ENCODE data around the gene KCNMA1.
"Not testable (repeated sequence)": the region's sequence is repeated elsewhere in the genome, so short reads cannot be mapped to it uniquely, and the experiment has no call there.

The KCNMA1 gene

GRCh38 chr10:77580482-77580881 lies 57.1 kb downstream of the KCNMA1 start:
- DNase-seq = no peak

GRCh38 chr10:77578583-77579227 lies 58.9 kb downstream of the KCNMA1 start:
- DNase-seq = no peak

DNA sequence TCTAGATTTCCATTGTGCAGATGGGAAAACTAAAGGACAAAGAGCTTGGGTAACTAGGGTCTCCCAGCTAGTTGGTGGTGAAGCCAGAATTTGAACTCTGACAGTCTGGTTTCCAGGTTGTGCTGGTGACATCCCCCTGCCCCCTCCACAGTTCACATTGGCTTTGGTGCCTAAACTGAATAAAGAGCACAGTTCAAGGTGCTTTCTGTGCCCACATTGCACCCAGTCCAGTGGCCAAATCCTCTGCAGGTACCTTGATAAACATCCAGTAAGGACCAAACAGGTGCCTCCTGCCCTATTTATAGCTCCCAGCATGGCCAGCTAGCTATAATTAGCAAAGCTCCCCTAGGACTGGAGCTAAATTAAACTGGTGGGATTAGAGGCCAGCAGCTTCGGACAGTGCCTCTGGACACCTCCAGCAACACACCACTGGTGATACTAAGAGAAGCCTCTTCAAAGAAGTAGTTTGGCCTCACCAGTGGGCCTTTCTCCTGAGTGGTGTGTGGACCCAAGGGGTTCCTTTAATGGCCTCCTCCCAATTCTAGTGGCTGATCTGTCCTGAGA lies 59.9 kb downstream of the KCNMA1 start:
- no peak for DNase-seq

DNA sequence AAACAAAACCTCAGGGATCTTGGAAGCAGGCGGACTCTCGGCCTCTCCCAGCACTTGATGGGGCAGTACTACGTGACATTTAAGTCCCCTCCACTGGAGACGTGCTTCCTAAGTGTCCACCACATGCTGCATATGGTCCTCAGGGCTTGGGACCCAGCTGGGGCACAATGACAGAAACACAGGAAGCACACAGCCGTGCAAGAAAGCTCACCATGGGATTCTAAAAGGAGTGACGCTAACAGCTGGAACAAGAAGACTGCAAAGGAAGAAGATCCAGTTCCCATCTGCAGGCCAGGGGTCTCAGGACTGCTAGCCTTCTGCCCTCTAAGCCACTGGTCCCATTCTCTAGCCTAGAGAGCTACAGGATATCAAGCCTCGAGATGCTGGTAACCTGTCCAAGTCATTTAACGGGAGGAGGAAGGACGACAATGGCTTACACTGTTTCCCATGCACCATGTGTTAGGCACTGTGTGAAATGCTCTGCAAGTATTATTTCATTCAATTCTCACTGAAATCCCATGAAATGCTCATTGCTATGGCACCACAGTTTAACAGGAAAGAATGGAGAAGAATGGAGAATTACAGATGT lies 61.1 kb downstream of the KCNMA1 start:
- no peak for DNase-seq

GRCh38 chr10:77576007-77576367 lies 61.6 kb downstream of the KCNMA1 start:
- DNase-seq = no peak

- DNase-seq = no peak
Observed at GRCh38 chr10:77575271-77576006, 62.2 kb downstream of the KCNMA1 start.

- DNase-seq = no peak
Observed at GRCh38 chr10:77574438-77574837, 63.2 kb downstream of the KCNMA1 start.

DNA sequence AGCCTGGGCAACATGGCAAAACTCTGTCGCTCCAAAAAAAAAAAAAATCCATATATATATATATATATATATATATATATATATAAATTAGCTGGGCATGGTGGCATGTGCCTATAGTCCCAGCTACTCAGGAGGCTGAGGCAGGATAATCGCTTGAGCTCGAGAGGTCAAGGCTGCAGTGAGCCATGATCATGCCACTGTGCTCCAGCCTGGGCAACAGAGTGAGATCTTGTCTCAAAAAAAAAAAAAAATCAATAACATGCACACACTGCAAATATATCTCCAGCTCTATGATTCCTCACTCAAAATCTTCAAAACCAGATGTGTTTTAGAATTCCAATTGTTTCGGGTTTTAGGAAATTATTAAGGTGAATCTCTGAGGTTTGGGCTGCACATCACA lies 65.1 kb downstream of the KCNMA1 start:
- not testable (repeated sequence) for DNase-seq

GRCh38 chr10:77571490-77571889 lies 66.1 kb downstream of the KCNMA1 start:
- DNase-seq = peak; percentile 42 to 52

DNA sequence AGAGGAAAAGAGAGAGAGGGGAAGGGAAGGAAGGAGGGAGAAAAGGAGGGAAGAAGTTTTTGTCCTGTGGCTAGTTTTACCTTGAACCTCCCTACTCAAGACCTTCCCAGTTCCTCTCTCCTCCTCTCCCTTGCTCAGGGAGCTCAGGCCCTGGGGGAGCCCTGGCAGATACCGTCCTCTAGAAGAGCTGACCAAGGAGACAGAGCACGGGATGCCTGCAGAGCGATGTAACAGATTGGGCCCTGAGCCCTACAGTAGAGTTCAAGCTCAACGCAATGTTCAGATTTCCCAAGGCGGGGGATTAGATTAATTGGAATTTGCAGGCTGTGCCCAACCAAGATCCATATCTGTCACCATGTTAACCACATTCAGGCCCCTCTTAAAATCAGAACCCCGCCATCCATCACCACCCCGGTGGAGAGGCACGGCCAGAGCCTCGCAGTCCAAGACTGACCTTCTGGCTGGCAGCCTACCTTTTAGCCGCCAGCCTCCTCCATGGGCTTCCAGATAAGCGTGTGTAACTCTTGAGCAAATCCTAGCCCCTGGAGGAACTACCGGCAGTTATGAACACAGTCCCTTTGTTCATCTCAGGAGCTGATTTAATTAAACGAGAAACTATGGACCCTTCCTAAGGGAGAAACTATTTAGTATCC lies 70.6 kb downstream of the KCNMA1 start:
- DNase-seq = no peak

DNA sequence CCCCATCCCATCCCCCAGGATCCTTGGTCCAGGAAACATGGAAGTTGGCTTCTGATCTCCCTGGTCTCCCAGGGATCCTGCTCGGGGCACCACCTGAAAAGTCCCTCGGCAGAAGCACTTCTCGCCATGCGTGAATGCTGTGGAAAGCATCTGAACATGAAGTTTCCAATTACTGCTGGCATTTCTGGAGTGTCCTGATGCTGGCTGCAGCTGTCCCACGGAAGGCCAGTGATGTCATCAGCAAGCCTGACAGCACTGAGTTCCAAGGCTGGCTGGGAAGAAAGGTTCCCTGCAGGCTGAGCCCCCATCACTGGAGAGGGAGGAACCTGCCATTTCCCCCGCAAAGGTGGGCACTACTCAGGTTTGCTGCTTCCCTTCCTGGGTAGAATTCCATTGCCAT lies 71.4 kb downstream of the KCNMA1 start:
- DNase-seq = no peak

DNA sequence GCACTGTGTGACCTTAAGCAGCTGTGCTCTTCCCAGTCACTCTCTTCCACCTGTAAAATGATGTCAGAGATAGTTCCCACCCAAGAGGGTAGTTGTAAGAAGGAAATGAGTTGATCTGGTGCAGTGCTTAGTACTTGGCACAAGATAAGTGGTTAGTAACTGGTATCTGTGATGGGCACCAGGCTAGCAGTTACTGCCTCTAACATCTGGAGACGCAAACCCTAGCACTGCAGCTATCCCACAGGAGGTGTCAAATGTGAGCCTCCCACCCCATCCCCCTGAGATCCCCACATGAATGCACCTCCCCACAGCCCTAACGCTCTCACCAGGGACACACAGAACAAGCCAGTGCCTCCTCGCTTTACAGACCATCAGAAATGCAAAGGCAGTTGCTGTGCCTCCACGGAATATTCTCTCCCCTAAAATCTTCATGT lies 72.0 kb downstream of the KCNMA1 start:
- DNase-seq = no peak

- peak in 1 of 2 experiments; percentile 13 for DNase-seq
Observed at GRCh38 chr10:77564731-77565589, 72.6 kb downstream of the KCNMA1 start.

DNA sequence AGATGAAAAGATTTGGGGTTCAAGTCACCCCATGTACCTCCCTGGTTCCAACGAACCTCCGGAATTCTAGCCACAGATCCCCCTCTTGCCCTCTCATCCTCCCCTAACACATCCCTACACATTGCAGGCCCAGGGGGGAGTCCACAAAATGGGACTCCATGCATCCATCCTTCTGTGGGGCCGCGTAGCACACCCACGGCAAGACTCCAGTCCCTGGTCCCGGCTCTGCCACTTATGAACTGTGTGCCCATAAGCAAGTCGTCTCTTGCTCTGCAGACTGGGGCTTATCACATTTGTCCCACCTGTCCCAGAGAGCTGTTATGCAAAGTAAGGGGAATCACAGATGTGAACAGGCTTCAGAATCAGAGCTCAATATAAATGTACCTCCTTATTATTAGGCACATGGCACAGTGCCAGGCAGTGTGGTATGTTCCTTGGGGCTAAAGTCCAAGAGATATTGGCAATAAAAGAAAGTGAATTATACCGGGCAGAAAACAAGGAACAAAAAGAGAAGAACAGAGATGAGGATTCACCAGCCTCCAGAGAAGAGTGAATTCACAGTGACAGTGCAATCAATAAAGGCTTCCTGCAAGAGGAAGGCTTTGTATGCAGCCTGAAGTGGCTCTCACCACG lies 73.9 kb downstream of the KCNMA1 start:
- peak in 1 of 2 experiments; percentile 22 for DNase-seq

- DNase-seq = no peak
Observed at GRCh38 chr10:77562742-77563141, 74.9 kb downstream of the KCNMA1 start.

GRCh38 chr10:77561991-77562390 lies 75.6 kb downstream of the KCNMA1 start:
- no peak for DNase-seq

GRCh38 chr10:77560471-77560870 lies 77.1 kb downstream of the KCNMA1 start:
- no peak for DNase-seq

GRCh38 chr10:77560052-77560451 lies 77.6 kb downstream of the KCNMA1 start:
- DNase-seq = no peak

- DNase-seq = no peak
Observed at GRCh38 chr10:77556990-77557601, 80.5 kb downstream of the KCNMA1 start.

DNA sequence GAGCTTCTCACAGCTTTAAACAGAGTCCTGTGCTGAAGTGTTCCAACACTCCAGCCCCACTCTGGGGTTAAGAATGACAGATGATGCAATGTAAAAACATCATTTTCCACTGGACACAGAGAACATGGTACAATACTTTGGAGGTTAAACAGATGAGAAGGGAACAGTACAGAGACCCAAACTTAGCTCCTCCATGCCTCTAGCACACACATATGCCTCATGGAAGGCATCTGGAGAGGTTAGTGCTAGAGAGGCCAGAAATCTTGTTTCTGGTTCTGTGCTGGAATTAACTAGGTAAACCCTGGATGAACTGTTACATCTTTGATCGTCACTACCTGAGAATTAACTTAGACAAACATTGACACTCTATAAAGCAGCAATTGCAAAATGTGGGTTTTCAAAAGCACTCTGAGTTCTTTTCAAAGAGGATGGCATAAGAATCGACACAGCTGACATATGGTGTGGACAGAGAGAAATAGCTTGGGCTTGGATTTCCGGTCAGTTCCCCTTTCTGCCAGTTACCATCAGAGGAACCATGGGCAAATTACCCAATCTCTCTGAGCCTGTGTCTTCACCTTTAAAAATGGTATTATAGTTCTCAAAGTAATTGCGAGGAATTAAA lies 81.9 kb downstream of the KCNMA1 start:
- no peak for DNase-seq

DNA sequence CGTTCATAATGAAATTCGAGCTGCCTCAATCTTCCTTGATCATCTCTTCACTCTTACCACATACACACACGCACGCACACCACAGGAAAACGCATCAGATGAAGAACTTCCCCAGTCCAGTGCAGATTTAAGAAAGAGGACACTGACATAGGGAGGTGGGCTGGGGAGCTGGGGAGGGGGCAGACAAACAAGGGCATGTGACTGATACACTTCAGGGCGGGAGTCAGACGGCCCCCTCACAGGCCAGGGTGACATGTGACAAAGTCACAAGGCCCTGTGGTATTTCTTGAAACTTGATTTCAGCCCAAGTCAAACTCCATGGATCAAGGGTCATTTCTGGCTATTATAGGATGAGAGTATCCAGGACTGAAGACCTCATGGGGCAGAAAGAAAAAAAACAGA lies 82.6 kb downstream of the KCNMA1 start:
- DNase-seq = no peak
